Sigmoid colon (tissue), 3 donors: ENCODE data around the gene UGT1A10.

Experiments used
- POLR2A ChIP-seq, 2 donors: fragments of 450-650 bp; IDR thresholded peaks; one replicate each; pipeline ENCODE4 v1.6.1; 2016; ENCODE audit warnings: antibody characterized with exemption in 2 of 2, mild to moderate bottlenecking in 2 of 2, moderate library complexity in 2 of 2
- TF ChIP-seq, protein P1 (sequence below), 4 experiments: fragments of 450-650 bp in 3 of 4; fragments of 200-600 bp in 1 of 4; IDR thresholded peaks; one replicate each; pipeline ENCODE4 v1.5.1; 2016 to 2019; ENCODE audit warnings: antibody characterized with exemption in 4 of 4, mild to moderate bottlenecking in 3 of 4, moderate library complexity in 2 of 4

DNA sequence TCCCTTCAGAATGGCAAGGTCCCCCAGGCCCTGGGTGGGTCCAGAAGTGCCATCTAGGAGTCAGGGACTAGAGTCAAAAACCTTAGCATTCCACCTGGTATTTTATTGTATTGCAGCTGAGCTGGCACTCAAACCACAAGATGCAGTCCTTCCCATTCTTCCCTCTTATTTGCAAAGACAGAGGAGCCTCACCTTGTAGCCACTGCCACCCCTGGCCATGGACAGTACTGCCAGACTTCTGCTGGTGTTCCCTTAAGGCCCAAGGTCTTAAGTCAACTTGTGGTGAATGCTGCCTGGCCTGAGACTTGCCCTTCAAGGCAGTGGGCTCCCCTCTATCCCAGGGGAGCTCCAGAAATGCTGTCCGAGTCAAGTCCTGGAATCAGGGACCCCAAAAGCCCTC lies 6.9 kb downstream of the UGT1A10 start:
- TF ChIP-seq, protein P1, sequence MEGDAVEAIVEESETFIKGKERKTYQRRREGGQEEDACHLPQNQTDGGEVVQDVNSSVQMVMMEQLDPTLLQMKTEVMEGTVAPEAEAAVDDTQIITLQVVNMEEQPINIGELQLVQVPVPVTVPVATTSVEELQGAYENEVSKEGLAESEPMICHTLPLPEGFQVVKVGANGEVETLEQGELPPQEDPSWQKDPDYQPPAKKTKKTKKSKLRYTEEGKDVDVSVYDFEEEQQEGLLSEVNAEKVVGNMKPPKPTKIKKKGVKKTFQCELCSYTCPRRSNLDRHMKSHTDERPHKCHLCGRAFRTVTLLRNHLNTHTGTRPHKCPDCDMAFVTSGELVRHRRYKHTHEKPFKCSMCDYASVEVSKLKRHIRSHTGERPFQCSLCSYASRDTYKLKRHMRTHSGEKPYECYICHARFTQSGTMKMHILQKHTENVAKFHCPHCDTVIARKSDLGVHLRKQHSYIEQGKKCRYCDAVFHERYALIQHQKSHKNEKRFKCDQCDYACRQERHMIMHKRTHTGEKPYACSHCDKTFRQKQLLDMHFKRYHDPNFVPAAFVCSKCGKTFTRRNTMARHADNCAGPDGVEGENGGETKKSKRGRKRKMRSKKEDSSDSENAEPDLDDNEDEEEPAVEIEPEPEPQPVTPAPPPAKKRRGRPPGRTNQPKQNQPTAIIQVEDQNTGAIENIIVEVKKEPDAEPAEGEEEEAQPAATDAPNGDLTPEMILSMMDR (IDR thresholded peaks at IDR 0.05): no peak
- no peak for TF ChIP-seq POLR2A (IDR thresholded peaks at IDR 0.05)
